NCI-H446 treated with DMSO at 0.1 percent for 48 hours (cell line): ENCODE data around the gene DENND10.
A peak's percentile ranks its signal among the peaks of the same experiment; 100 is the strongest.
"Not testable (repeated sequence)": the region's sequence is repeated elsewhere in the genome, so short reads cannot be mapped to it uniquely, and the experiment has no call there.

ENCODE experiments used
- DNase-seq: peaks from one replicate; lab custom pipeline; 2025; lab: John Stamatoyannopoulos, UW

The DENND10 gene, protein sequence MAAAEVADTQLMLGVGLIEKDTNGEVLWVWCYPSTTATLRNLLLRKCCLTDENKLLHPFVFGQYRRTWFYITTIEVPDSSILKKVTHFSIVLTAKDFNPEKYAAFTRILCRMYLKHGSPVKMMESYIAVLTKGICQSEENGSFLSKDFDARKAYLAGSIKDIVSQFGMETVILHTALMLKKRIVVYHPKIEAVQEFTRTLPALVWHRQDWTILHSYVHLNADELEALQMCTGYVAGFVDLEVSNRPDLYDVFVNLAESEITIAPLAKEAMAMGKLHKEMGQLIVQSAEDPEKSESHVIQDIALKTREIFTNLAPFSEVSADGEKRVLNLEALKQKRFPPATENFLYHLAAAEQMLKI

DNA sequence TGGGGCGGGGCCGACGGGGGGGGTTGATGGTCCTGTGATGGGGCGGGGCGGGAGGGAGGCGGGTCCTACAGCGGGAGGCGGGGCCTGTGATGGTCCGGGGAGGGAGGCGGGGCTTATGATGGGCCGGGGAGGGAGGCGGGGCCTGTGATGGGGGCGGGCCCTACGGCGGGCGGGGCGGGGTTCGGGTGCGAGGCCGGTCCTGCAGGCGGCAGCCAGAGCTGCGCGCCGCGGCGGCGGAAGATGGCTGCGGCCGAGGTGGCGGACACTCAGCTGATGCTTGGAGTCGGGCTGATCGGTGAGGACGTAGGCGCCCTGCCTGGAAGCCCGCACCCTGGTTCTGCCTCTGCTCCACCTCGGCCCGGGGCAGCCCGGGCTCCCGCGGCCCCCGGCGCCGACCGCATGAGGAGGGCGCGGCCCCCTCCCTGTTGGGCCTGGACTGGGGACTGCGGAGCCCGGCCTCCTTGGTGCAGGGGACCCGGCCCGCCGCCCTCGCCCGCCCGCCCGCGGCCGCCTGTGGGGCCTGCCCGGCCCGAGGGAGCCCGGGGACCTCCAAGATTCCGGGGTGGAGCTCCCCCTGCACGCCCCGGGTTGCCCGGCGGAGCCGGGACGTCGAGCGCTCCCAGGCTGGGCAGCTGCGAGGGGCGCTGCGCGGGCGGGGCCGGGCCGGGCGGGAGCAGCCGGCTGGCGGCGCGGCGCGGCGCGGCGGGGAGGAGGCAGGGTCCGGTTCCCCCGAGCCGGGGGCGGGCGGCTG lies at the start of gene DENND10:
Gene DENND10 (plus strand): TSS at position 211 of the 751 bp plus-strand sequence. CDS start 30 bp downstream, at position 241.
- DNase-seq, result peak; percentile 31

DNA sequence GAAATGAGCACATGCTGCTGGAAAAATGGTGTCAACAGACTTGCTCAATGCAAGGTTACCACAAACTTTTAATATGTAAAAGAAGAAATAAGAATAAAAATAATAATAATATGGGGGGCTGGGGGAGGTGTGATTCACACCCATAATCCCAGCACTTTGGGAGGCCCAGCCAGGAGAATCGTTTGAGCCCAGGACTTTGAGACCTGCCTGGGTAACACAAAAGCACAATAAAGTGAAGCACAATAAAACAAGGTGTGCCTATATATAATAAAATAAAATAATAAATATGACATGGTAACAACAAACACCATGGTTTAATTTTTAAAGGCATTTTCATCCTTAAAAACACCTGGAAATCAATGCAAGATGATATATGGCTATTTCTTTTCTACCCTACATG lies 48.4 kb upstream of the DENND10 start:
- DNase-seq, result no peak

DNA sequence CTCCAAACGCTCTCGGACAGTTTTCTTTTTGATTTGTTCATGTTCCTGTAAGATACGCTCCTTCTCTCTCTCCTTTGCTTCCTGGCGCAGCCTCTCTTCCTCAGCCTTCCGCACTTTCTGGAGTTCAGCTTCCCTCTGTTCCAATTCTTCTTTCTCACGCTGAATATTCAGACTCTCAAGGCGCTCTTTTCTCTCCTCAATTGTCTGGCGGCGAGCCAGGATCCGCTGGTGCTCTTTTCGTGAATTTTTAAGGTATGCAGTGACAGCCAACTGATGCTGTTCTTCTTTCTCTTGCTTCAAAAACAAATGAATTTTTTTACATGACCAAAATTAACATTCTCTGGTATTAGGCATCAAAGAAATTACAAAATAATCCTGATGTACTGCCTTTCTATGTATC lies 45.9 kb upstream of the DENND10 start:
- DNase-seq, result no peak

DNA sequence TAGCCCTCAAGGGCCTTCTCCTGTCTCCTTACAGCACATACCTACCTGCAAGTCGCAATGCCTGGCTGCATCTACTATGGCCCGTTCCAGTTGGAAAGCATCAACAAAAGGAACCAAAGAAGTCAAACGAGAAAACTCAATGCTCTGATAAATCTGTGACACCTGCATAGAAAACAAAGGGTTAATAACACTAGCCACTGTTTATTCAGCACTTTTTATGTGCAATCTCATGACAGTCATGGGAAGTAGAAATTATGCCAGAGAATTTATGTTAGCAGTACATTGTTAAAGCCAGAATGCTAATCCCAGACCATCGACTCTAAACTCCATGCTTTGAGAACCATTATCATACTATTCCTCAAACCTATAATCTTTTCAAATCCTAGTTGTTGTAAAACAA lies 44.4 kb upstream of the DENND10 start:
- no peak for DNase-seq

DNA sequence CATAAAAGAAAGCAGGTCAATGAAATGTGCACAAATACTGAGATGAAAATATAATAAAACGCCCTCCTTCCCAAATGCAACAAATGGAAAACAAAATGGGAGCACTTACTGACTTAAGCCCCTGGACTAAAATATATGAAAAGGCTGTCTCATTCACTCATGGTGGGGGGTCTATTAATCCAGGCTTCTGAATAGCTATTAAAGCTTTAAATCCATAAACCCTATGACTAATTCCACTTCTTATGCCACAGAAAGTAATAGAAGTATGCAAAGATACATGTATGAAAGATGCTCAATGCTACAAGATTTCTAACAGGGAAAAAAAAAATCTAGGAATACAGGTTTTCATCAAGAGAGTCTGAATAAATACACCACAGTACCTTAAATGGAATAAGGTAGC lies 43.8 kb upstream of the DENND10 start:
- no peak for DNase-seq

DNA sequence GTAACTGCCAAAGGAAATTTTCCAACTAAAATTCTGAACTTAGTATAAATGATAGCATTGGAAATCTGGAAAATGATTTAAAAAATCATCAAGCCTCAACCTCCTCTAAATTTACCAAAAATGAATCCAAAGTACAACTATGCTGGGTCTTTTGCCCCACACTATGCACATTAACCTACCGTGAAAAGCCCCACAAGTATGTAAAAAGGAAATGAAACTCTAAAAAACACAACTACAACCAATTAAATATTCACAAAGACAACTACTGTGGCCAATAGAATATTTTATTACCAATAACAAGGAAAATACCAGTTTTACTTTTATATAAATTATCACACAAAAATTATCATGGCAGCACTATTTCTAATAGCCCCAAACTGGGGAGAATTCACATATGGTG lies 42.6 kb upstream of the DENND10 start:
- no peak for DNase-seq

DNA sequence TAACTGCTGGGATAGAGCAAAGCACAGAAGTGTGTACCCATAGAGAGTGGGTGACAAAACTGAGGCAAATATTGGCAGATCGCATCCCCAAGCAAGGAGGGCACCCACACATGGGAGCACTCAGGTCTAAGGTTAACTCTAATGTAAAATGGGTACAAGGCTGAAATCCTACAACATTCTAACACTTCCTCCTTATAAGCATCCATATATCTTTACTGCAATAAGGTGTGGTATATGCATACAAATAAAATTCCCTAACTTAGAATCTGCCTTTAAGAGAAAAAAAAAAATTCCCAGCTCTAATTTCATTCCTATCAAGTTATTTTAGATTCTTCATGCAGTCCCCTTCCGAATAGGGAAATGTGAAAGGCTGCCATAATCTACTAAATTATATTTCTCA lies 42.0 kb upstream of the DENND10 start:
- no peak for DNase-seq

DNA sequence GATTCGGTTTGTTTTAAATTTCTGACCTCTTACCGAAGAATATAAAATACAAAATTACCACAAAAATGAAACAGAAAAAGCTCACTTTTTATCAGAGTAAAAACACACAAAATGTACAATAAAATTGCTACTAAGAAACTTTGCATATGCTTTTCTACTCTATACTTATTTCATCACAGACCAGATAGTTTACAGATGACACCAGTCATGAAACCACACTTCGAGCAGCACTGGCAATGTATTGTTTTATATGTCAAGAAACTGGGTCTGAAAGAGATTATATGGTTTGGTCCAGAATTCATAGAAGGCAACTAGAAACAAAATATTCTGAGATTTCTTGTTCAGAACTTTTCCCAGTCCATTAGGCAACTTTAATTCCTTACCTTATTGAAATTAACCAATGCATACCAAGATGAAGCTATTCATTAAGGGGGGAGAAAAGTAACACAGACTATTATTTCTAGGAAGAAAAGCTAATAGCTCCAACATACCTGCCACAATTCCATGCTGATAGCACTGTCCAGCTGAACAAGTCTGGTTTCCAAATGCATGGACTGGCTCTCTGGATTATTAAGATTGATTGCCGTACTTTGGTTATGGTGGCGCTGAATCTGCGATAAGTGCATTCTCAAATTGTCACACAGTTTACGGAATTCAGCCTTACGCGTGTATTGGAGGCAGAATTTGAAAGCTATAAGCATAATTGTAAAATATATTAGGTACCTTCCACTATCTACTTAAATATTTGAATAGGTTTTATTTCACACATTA lies 33.3 kb upstream of the DENND10 start:
- DNase-seq, result no peak

DNA sequence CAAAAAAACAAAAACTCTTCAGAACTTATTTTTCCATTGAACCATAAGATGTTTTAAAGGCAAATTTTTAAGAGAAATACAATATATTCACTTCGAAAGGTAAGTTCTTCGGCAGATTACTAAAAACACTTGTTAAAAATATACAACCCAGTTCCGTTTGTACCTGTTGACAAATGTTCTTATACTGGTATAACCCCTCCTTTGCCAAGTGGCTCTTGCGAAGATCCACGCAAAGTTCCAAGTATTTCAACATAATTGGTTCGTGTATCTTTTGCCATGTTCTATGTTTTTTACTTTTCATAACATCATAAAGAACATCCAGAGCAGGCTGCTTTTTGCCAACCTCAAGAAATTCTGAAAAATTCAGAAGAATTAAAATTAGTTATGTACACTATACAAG lies 30.3 kb upstream of the DENND10 start:
- no peak for DNase-seq

DNA sequence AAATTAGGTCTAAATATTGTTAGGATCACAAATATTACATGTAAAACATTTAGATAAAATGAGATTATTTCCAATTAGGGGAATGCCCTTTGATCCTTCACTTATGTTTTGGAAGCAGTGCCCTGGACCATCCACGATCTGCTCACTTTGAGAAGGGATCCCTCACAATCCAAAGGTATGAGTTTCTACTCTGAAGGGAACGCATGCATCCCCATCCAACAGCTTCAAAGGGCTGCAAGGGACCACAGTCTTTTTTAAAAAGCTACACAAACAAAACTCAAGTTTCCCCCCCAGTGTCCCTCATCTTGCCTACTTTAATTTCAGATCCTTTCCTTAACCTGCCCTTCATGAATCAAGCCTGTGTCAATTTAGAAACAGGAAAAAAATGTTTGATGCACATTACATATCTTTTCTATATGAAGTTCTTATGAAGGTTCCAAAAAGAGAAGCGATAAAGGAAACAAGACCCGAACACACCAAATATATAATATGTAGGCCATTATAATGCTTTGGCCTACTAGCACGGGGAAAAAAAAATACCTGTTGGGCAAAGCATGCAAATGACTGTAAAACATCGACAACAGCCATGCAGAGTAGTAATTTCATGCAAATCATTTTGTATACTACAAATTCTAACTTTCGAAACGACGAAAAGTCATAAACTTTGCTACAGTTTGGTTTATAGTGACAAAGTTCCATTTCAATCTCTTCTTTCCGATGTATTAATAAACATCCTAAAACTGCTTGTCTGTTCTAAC lies 25.3 kb upstream of the DENND10 start:
- no peak for DNase-seq

DNA sequence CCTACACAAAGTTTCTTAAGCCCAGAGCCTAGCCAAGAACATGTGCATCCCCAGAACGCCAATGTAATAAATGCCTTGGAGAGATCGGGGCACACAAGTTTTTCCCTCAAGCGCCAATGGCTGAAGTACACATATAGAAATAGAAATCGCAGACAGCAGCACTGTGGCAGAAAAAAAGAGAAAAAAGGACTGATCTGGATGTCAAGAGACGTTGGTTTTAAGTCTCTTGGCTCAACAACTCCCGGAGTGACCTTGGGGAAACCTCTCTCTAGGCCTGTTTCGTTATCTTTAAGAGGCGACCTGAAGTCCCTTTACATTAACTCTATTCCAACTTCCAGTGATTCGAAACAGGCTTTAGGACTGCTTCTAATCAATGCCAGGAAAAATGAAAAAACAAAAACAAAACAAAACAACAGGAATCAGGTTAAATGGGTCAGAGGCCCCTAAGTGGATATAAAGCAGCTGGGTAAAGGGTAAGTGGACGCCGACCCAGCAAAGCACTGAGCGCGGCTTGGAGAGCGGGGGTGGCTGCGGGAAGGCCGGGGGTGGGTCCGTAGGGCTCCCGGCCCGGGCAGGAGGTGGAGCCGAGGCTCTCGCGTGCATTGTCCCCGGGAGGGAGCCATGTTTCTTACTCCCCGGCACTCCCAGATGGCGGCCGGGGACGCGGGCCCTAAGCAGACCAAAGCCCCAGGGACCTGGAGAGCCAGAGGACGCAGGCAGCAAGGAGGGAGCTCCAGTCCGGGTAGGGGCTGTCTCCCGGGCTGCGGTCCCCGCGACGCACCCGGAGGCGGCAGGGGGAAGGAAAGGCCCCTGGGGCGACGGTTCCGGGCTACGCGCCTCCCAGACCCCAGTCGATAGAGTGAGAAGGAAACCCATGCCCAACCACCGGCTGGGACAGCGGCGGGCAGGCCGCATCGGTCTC lies 24.1 kb upstream of the DENND10 start:
- no peak for DNase-seq

DNA sequence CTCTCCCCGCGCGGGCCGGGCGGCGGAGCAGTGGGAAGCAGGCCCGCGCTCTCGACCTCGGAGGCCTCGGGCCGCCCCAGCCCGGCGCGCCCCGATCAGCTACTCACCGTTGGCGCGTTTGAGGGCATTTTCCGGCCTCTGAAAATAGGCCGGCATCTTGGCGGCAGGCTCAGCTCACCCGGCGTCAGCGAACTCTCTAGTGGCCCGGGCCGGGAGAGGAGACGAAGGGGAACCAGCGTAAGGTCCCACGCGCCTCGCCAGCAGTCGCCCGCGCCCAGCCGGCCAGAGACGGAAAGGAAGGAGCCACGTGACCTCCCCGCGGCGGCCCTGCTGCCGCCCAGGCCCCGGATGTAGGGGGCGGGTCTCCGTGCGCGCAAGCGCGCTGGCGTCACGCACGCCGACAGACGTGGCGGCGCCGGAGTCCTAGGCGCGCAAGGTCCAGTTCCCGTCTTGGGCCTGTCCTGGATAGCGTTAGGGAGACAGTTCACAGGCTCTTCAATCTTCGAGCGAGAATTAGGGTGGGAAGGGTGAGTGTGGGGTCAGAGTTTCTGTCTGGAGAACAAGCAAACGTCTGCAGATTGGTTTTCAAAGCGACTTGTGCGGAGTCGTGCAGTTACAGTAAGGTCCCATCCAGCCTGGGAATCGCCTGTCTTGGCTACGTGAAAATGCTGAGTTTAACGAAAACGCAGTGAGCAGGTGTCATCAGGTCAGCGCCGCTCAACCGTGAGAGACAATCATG lies 23.2 kb upstream of the DENND10 start, which contains the start of gene EIF3A:
Gene EIF3A (minus strand): TSS at position 297 of the 739 bp plus-strand sequence. CDS start 141 bp downstream, at position 156.
- peak; percentile 71 for DNase-seq

DNA sequence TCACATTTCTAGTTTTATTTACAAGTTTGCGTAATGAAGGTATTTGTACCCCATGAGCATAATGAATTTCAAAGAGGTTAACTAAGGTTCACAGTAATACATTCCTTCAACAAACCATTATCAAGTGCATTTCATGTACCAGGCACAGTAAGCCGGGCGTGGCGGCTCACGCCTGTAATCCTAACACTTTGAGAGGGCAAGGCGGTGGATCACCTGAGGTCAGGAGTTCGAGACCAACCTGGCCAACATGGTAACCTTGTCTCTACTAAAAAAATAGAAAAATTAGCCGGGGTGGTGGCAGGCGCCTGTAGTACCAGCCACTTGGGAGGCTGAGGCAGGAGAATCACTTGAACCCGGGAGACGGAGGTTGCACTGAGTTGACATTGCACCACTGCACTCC lies 19.0 kb upstream of the DENND10 start:
- DNase-seq, result no peak

DNA sequence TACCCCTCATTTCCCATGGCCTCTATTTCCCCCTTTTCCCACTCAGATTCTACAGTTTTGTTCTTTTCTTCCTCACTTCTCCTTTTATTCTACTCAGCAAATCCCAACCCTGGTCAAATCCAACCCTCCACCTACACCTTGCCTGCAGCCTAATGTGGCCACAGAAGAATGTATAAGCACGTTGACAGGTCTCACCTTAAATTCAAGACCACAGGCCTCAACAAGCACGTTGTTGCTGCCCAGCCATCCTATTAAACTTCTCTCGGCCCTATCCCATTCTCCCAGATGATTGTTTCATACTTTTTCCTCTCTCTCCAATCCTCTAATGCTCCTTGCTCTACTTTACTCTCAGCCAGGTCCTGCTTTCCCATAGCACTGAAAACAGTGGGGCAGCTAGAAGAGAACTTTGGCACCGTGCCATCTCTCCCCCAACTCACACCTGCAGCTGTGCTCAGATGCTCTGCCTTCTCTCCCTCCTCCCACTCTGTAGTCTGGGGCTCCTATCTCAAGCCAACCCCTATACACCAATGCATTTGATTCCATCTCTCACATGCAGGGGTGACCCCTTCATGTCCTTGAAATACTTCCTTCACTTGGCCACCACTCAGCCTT lies 16.5 kb upstream of the DENND10 start:
- no peak for DNase-seq

DNA sequence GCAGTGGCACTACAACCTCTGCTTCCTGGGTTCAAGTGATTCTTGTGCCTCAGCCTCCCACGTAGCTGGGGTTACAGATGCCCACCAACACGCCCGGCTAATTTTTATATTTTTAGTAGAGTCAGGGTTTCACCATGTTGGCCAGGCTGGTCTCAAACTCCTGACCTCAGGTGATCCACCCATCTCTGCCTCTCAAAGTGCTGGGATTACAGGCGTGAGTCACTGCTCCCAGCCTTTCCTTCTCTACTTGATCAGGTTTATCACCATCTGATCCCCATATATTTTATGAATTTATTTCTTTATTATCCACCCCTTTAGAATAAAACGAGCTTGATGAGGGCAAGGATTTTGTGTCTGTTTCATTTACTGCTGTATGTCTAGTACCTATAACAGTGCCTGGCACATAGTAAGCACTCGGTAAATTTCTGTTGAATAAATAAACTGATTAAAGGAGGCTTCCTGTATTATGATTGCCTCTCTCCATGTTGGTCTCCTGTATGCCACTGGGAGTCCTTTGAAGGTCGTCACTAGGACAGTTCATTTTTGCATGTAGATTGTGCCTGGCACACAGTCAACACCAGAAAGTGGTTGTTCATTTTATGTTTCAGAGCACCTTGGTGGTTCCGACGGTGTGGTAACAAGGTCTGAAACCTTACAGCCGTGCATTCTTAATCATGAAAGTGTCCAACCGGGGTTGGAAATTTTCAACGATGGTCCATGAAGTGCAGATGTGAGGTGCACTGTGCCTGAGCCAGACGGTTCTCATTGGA lies 13.7 kb upstream of the DENND10 start:
- no peak for DNase-seq

DNA sequence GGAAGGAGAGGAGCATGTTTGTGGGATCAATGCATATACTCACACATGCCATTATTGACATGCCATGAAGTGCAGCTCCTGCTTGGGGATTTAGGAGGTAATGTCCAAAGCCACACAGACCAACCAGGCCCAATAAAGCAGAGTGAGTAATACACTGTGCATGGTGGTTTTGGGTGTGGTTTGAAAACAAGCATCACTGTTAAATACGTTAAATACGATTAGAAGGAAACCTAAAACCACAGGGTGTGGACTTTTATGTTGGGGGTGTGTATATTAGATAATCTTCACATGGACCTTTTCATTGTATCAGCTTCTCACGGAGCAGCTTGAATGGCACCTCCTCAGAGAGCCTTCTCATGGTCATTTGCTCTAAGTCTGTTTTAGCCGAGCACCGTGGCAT lies 12.9 kb upstream of the DENND10 start:
- no peak for DNase-seq

DNA sequence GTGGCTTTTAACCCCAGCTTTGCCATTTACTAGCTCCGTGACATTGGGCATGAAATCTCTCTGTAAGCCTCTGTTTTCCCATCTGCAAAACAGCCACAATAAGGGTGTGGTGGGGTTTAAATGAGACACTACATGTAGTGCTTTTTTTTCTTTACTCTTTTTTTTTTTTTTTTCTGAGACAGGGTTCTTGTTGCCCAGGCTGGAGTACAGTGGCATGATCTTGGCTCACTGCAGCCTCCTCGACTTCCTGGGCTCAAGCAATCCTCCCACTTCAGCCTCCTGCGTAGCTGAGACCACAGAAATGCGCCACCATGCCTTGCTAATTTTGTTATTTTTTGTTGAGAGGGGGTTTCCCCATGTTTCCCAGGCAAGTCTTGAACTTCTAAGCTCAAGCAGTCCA lies 8.3 kb upstream of the DENND10 start:
- no peak for DNase-seq

DNA sequence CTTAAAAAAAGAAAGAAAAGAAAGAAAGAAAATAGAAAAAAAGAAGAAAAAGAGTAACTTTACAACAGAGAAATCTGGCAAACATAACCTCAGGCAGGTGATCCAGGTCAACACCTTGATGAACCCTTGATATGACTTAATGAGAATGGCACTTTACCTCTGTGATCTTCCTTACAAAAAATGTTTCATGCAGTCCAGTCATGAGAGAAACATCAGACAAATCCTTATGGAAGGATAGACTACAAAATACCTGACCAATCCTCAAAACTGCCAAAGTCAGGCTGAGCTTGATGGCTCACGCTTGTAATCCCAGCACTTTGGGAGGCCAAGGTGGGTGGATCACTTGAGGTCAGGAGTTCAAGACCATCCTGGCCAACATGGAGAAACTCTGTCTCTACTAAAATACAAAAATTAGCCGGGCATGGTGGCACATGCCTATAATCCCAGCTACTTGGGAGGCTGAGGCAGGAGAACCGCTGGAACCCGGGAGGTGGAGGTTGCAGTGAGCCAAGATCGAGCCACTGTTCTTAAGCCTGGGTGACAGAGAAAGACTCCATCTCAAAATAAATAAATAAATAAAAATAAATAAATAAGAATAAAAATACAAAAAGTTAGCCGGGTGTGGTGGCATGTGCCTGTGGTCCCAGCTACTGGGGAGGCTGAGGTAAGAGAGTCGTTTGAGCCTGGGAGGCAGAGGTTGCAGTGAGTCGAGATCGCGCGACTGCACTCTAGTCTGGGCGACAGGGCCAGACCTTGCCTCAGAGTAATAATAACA lies 7.1 kb upstream of the DENND10 start:
- not testable (repeated sequence) for DNase-seq
